C4-2B (cell line): ENCODE measurements around the gene ASZ1.

Source experiments
- H3K27ac ChIP-seq: fragments of 450-650 bp; 2 replicates; pipeline ENCODE4 v1.5.1; 2017
- CTCF ChIP-seq: fragments of 450-650 bp; conservative IDR thresholded peaks from 2 replicates; pipeline ENCODE4 v1.5.1; 2017; ENCODE audit warnings: mild to moderate bottlenecking
- ZFX ChIP-seq: fragments of 450-650 bp; IDR thresholded peaks from 2 replicates; pipeline ENCODE4 v1.6.1; 2017

Gene ASZ1

GRCh38 chr7:117364339-117365080 is 62.8 kb downstream of the ASZ1 start:
- no peak overlapping the region; the same call in 1 of the 2 replicates for H3K27ac ChIP-seq
- TF ChIP-seq ZFX: no peak
- TF ChIP-seq CTCF: no peak

GRCh38 chr7:117362294-117362888 is 64.9 kb downstream of the ASZ1 start:
- no peak overlapping the region for H3K27ac ChIP-seq
- TF ChIP-seq CTCF: no peak
- no peak for TF ChIP-seq ZFX

- H3K27ac ChIP-seq: no peak overlapping the region
- TF ChIP-seq ZFX (no peak), CTCF (no peak)
Observed at GRCh38 chr7:117350027-117350426, 77.3 kb downstream of the ASZ1 start.

- no peak overlapping the region for H3K27ac ChIP-seq
- TF ChIP-seq ZFX: no peak
- no peak for TF ChIP-seq CTCF
Observed at GRCh38 chr7:117349570-117349969, 77.7 kb downstream of the ASZ1 start.

- H3K27ac ChIP-seq: no peak overlapping the region
- no peak for TF ChIP-seq ZFX
- TF ChIP-seq CTCF: no peak
Observed at GRCh38 chr7:117347962-117348672, 79.2 kb downstream of the ASZ1 start.

GRCh38 chr7:117347480-117347879 is 79.8 kb downstream of the ASZ1 start:
- no peak overlapping the region for H3K27ac ChIP-seq
- no peak for TF ChIP-seq ZFX
- TF ChIP-seq CTCF: no peak

- no peak overlapping the region for H3K27ac ChIP-seq
- TF ChIP-seq CTCF (no peak), ZFX (no peak)
Observed at GRCh38 chr7:117346161-117346560, 81.1 kb downstream of the ASZ1 start.
